ENCODE results near the gene TRIO. TPM values are rescaled to one million over a fixed set of nuclear protein-coding genes. Genes with fewer than 3 reads are reported as not detected.
A peak's percentile ranks its signal among the peaks of the same experiment; 100 is the strongest.

Gene TRIO
- total RNA-seq, 1 experiment from 2014 or later: 211 TPM

DNA sequence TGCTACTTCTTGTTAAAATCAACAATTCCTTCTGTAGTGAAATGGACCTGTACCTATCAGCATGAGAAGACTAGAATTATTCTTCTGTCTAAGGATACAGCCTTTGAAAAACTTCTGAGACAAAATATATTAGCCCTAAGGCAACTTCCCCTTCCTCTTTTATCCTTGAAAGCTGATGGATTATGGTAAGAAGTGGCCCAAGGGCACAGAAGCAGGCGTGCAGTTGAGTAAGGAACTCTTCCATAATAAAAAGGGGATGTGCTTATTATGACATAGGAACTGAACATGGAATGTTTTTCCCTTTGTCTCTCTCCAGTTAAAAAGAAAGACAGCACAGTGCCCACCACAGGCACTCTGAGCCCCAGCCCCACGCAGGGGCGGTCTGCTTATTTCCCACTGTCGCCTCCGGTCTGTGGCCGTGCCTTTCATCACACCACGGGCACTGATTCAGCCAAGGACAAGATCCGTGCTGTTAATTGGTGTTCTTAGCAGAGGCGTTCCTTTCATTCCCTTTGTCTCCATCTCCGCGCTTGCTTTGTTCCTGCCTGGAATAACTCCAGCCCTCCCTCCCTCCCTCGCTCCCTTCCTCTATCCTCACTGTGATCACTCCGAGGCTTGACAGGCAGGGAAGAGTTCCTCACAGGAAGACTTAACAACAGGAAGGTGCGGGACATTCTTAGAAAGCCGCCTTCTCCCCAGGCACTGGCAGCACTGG, 302.6 kb downstream of the TRIO start:
- H3K27ac ChIP-seq (ENCODE audit: low read length): peak overlapping the region; percentile 76
- TF ChIP-seq, protein P1, sequence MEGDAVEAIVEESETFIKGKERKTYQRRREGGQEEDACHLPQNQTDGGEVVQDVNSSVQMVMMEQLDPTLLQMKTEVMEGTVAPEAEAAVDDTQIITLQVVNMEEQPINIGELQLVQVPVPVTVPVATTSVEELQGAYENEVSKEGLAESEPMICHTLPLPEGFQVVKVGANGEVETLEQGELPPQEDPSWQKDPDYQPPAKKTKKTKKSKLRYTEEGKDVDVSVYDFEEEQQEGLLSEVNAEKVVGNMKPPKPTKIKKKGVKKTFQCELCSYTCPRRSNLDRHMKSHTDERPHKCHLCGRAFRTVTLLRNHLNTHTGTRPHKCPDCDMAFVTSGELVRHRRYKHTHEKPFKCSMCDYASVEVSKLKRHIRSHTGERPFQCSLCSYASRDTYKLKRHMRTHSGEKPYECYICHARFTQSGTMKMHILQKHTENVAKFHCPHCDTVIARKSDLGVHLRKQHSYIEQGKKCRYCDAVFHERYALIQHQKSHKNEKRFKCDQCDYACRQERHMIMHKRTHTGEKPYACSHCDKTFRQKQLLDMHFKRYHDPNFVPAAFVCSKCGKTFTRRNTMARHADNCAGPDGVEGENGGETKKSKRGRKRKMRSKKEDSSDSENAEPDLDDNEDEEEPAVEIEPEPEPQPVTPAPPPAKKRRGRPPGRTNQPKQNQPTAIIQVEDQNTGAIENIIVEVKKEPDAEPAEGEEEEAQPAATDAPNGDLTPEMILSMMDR (conservative IDR thresholded peaks at IDR 0.05; ENCODE audit: low read depth, low read length): no peak
- no peak for TF ChIP-seq EZH2 (IDR thresholded peaks at IDR 0.05; ENCODE audit: low read length, unreplicated experiment)
- DNase-seq (no peak), ATAC-seq (no peak)
- peaks cover 46% of the 10 kb centered on the region for H3K4me1 ChIP-seq (ENCODE audit: insufficient read depth, low read length)
- no peaks in the 10 kb centered on the region for H3K9me2 ChIP-seq (replicated peaks; ENCODE audit: low read length)
- intact Hi-C loops (cut with micrococcal nuclease): loop anchor here (1.0 to 5.0 kb wide), 2 partner anchors 18 to 38 kb away; no protein-coding TSS in a partner anchor
- CTCF ChIA-PET: no interaction called here
- H3K36me3 ChIP-seq (ENCODE audit: low read depth, low read length): peaks cover 33% of the 10 kb centered on the region
- no peaks in the 10 kb centered on the region for H3K9me3 ChIP-seq (ENCODE audit: low read length)
- TSS peak; percentile 49 for BruUV-seq (replicated peaks)
- H3K27me3 ChIP-seq (ENCODE audit: low read length): no peaks in the 10 kb centered on the region
- no peaks in the 10 kb centered on the region for H4K20me1 ChIP-seq (ENCODE audit: low read length)
- no peak overlapping the region for H2AFZ ChIP-seq (ENCODE audit: low read length)
- peaks cover 78% of the 10 kb centered on the region for H3K79me2 ChIP-seq (ENCODE audit: low read length)
- H3F3A ChIP-seq (ENCODE audit: low read length, unreplicated experiment): no peaks in the 10 kb centered on the region
- peak overlapping the region; percentile 37 for H3K9ac ChIP-seq (ENCODE audit: low read length)
- POLR2A ChIA-PET (ENCODE audit: unreplicated experiment): no interaction called here
- H3K4me3 ChIP-seq (ENCODE audit: low read length): no peak overlapping the region
- peak overlapping the region; percentile 48 for H3K4me2 ChIP-seq (ENCODE audit: low read length)

DNA sequence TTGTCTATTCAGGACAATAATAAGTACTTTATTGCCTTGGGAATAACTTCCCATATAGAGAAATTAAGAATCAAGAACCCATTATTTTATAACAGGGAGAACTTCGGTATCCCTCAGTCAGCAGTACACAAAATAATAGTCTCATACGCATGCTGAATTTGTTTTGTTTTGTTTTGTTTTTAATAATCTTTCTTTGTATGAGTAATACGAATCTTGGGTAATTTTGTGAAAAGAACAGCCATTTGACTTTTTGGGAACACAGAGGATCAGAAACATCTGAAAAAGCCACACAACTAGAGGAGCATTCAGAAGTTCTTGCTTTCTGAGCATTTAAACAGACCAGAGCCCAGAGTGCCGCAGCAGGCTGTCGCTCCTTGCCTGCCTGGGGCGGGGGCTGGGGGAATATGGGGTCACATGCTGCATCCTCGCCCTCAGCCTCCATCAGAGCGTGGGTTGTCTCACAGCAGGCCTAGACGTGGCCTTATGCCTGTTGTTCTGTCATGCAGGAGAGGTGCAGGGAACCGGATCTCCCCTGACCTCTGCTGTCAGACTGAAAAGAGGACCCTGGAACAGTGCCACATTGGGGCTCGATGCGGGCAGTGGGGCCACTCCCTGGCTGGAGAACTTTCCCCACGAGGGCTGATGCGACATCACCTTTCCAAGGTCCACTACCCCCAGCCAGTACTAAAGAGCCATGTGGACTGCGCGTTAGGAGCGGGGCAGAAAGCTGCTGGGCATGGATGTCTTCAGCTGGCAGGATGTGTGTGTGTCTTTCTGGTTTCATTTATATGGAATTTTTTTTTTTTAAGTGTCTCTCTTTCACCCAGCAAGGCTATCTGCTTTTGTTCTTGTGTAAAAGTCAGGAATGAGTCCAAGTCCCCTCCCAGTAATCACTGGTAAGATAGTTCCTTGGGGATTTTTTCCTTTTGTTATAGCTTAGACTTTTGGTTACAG, 305.1 kb downstream of the TRIO start:
- CTCF ChIA-PET: no interaction called here

More for the DNA sequence above, 305.1 kb downstream of the TRIO start:
- Histone ChIP-seq H3K4me3 (ENCODE audit: low read length) (no peak overlapping the region), H3K27me3 (ENCODE audit: low read length) (no peaks in the 10 kb centered on the region), H3K9me2 (replicated peaks; ENCODE audit: low read length) (no peaks in the 10 kb centered on the region), H3F3A (ENCODE audit: low read length, unreplicated experiment) (no peaks in the 10 kb centered on the region), H2AFZ (ENCODE audit: low read length) (no peak overlapping the region), H3K9ac (ENCODE audit: low read length) (peak overlapping the region; percentile 1; the same call in 1 of the 2 replicates), H4K20me1 (ENCODE audit: low read length) (no peaks in the 10 kb centered on the region), H3K27ac (ENCODE audit: low read length) (peak overlapping the region; percentile 63), H3K4me1 (ENCODE audit: insufficient read depth, low read length) (peaks cover 45% of the 10 kb centered on the region), H3K36me3 (ENCODE audit: low read depth, low read length) (peaks cover 39% of the 10 kb centered on the region), H3K9me3 (ENCODE audit: low read length) (no peaks in the 10 kb centered on the region), H3K79me2 (ENCODE audit: low read length) (peaks cover 76% of the 10 kb centered on the region), H3K4me2 (ENCODE audit: low read length) (peak overlapping the region; percentile 5)
- TF ChIP-seq, protein P1 (conservative IDR thresholded peaks at IDR 0.05; ENCODE audit: low read depth, low read length): no peak
- TF ChIP-seq EZH2phosphoT487 (IDR thresholded peaks at IDR 0.05; ENCODE audit: borderline replicate concordance, low read length) (no peak), EZH2 (IDR thresholded peaks at IDR 0.05; ENCODE audit: low read length, unreplicated experiment) (no peak)
- intact Hi-C loops (cut with micrococcal nuclease): loop anchor here (5.0 kb wide), 1 partner anchor 41 kb away; no protein-coding TSS in a partner anchor
- DNase-seq (no peak), ATAC-seq (no peak)
- BruUV-seq (replicated peaks): no TSS peak
- POLR2A ChIA-PET (ENCODE audit: unreplicated experiment): no interaction called here
